PC-3 (cell line): ENCODE results near the gene CALML6. TPM values are rescaled to one million over a fixed set of nuclear protein-coding genes. Genes with fewer than 3 reads are reported as not detected.

Source experiments
- ATAC-seq: fragments of 200-7000 bp; cut with Tn5 transposase; 2 replicates; pipeline ENCODE4 v1.9.1; 2020; ENCODE audit warnings: mild to moderate bottlenecking, moderate library complexity
- BruUV-seq: library from RNA; stranded (reverse); fragments of 400-500 nt; replicated peaks from 2 replicates; lab custom pipeline; 2021; lab: Mats Ljungman, UMichigan
- CTCF ChIA-PET: fragments of 300-600 bp; sonication (Branson Sonifier 250); formaldehyde crosslinking; loops from one replicate; lab custom pipeline; 2022; ENCODE audit warnings: antibody characterized with exemption; lab: Charles Lee
- POLR2A ChIA-PET: fragments of 300-600 bp; sonication (Branson Sonifier 250); formaldehyde crosslinking; loops from one replicate; lab custom pipeline; 2022; ENCODE audit warnings: antibody characterized with exemption; ENCODE audit not compliant: unreplicated experiment; lab: Charles Lee
- DNase-seq: peaks from one replicate; pipeline ENCODE4 v3.0.0-alpha.2; 2015
- H2AFZ ChIP-seq: fragments of 300-600 bp; sonication (generic); 2 replicates; pipeline ENCODE4 v1.6.0; 2016; ENCODE audit warnings: antibody characterized with exemption, low read length
- H3F3A ChIP-seq: fragments of 300-600 bp; sonication (generic); one replicate; pipeline ENCODE4 v1.6.0; 2017; ENCODE audit warnings: antibody characterized with exemption, low read length, control low read depth, mild to moderate bottlenecking; ENCODE audit not compliant: unreplicated experiment
- H3K27ac ChIP-seq: fragments of 300-600 bp; sonication (generic); 2 replicates; pipeline ENCODE4 v1.5.1; 2016; ENCODE audit warnings: mild to moderate bottlenecking, low read length
- H3K27me3 ChIP-seq: fragments of 300-600 bp; sonication (generic); 2 replicates; pipeline ENCODE4 v1.6.1; 2016; ENCODE audit warnings: low read length, mixed read lengths
- H3K36me3 ChIP-seq: fragments of 300-600 bp; sonication (generic); 2 replicates; pipeline ENCODE4 v1.6.1; 2016; ENCODE audit warnings: low read depth, mixed run types, low read length, mixed read lengths
- H3K4me1 ChIP-seq: fragments of 300-600 bp; sonication (generic); 2 replicates; pipeline ENCODE4 v1.5.1; 2016; ENCODE audit warnings: low read length; ENCODE audit not compliant: insufficient read depth
- H3K4me2 ChIP-seq: fragments of 300-600 bp; sonication (generic); 2 replicates; pipeline ENCODE4 v1.6.0; 2016; ENCODE audit warnings: low read length
- H3K4me3 ChIP-seq: fragments of 300-600 bp; sonication (generic); 2 replicates; pipeline ENCODE4 v1.5.1; 2016; ENCODE audit warnings: mild to moderate bottlenecking, low read length, mixed read lengths
- H3K79me2 ChIP-seq: fragments of 300-600 bp; sonication (generic); 2 replicates; pipeline ENCODE4 v1.6.1; 2017; ENCODE audit warnings: low read length, mixed read lengths
- H3K9ac ChIP-seq: fragments of 300-600 bp; sonication (generic); 2 replicates; pipeline ENCODE4 v1.6.0; 2016; ENCODE audit warnings: mild to moderate bottlenecking, low read length
- H3K9me2 ChIP-seq: fragments of 300-600 bp; sonication (generic); replicated peaks from 2 replicates; pipeline ENCODE4 v1.6.1; 2016; ENCODE audit warnings: mixed run types, low read length, mixed read lengths
- H3K9me3 ChIP-seq: fragments of 300-600 bp; sonication (generic); 2 replicates; pipeline ENCODE4 v1.6.1; 2016; ENCODE audit warnings: low read length, mixed read lengths
- H4K20me1 ChIP-seq: fragments of 300-600 bp; sonication (generic); 2 replicates; pipeline ENCODE4 v1.6.1; 2016; ENCODE audit warnings: low read length, mixed read lengths
- CTCF ChIP-seq: fragments of 300-600 bp; sonication (generic); conservative IDR thresholded peaks from 2 replicates; pipeline ENCODE4 v1.5.1; 2017; ENCODE audit warnings: antibody characterized with exemption, low read depth, mild to moderate bottlenecking, low read length
- EZH2 ChIP-seq: fragments of 300-600 bp; sonication (generic); IDR thresholded peaks from one replicate; pipeline ENCODE4 v1.6.1; 2017; ENCODE audit warnings: antibody characterized with exemption, mild to moderate bottlenecking, low read length; ENCODE audit not compliant: unreplicated experiment
- EZH2phosphoT487 ChIP-seq: fragments of 300-600 bp; sonication (generic); IDR thresholded peaks from 2 replicates; pipeline ENCODE4 v1.6.1; 2018; ENCODE audit warnings: mild to moderate bottlenecking, antibody characterized with exemption, low read length, borderline replicate concordance
- intact Hi-C: fragments of 100-400 bp; cut with micrococcal nuclease; formaldehyde crosslinking; loops from 2 replicates; pipeline ENCODE4 v1.9.0; 2023
- total RNA-seq: library from RNA; depleted of rRNA; stranded (reverse); fragments of >200 nt; gene quantifications from 2 replicates; pipeline ENCODE4 v1.2.3, GENCODE V29; 2014

Gene CALML6
- total RNA-seq, 1 experiment from 2014 or later = 1.7 TPM

DNA sequence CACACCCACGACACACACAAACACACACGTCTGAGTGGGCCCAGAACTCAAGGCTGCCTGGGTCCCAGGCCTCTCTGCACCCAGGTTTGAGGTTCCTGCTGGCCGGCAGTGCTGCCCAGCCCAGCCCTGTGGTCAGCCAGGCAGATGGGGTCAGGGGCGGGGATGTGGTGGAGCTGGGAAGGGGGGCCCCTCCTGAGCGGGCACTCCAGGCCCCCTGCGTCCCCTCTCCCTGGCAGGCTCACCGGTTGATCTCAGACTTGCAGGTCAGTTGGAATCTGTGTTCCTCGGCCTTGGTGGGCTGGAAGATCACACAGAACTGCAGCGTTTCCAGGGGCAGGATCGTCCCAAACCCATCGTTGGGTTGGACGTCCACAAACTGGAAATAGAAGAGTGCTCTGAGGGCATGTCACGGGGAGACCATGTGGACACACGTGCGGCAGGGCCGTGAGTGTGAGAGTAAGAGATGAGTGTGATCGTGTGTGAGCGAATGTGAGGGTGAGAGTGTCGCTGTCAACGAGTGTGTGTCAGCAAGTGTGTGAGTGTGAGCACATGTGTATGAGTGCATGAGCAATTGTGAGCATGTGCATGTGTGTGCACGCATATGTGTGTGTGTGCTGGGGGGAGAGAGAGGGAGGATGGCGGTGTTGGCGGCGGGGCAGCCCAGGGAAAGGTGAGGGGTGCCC, 23.7 kb downstream of the CALML6 start:
- ATAC-seq (no peak), DNase-seq (no peak)
- Histone ChIP-seq H3K9me2 (no peaks in the 10 kb centered on the region), H3K27ac (no peak overlapping the region), H3K4me3 (no peak overlapping the region), H3K4me1 (peaks cover 2% of the 10 kb centered on the region; the same call in 1 of the 2 replicates), H2AFZ (no peak overlapping the region), H3K27me3 (no peaks in the 10 kb centered on the region), H3K9me3 (no peaks in the 10 kb centered on the region), H4K20me1 (no peaks in the 10 kb centered on the region), H3K9ac (no peak overlapping the region), H3F3A (no peaks in the 10 kb centered on the region), H3K36me3 (no peaks in the 10 kb centered on the region), H3K4me2 (no peak overlapping the region), H3K79me2 (no peaks in the 10 kb centered on the region)
- intact Hi-C loops = no loop called here
- TF ChIP-seq EZH2phosphoT487 (no peak), CTCF (no peak), EZH2 (no peak)
- ChIA-PET CTCF (no interaction called here), POLR2A (no interaction called here)
- no TSS peak for BruUV-seq

DNA sequence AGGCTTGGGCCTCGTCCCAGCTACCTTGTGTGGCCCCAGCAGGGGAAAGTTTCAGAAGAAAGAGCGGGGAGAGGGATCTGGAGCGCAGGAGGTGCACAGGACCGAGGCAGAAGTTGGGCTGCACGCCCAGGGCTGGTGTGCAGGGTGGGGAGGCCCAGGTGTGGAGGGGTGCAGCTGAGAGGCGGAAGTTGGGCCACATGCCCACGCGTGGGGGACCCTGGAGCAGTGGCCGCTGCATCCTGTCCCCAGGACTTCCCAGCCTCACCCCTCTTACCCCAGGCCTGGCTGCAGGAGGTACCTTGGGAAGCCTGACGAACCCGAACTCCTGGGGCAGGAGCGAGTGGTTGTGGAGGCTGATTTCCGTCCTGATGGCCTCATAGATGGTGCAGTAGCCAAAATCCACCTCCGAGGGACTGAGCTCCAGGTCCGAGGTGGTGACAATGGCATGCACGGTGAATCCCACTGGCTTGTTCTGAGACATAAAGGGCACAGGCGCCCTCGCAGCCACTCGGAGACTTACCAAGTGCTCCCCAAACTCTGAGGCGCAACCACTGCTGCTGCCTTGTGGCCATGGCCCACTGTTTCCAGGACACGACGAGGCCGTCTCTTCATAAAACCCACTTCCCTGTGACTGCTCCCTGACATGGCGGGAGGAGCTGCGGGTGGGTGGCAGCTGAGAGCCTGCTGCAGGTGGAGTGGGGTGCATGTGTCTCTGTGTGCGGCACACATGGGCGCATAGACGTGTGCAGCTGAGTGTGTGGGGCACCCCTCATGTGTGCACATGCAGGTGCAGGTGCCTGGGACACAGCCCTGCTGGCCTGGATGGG, 24.4 kb downstream of the CALML6 start:
- H3K79me2 ChIP-seq = no peaks in the 10 kb centered on the region
- no peaks in the 10 kb centered on the region for H3K9me3 ChIP-seq
- H3K9me2 ChIP-seq = no peaks in the 10 kb centered on the region
- TF ChIP-seq EZH2 (no peak), EZH2phosphoT487 (no peak), CTCF (no peak)
- no TSS peak for BruUV-seq
- intact Hi-C loops = no loop called here
- POLR2A ChIA-PET = no interaction called here
- no peak overlapping the region for H2AFZ ChIP-seq
- CTCF ChIA-PET = no interaction called here
- no peaks in the 10 kb centered on the region for H3K36me3 ChIP-seq
- no peak overlapping the region for H3K4me3 ChIP-seq
- H3K27me3 ChIP-seq = no peaks in the 10 kb centered on the region
- peaks cover 4% of the 10 kb centered on the region; the same call in 1 of the 2 replicates for H3K4me1 ChIP-seq
- no peak overlapping the region for H3K4me2 ChIP-seq
- no peak for ATAC-seq
- H4K20me1 ChIP-seq = no peaks in the 10 kb centered on the region
- no peak overlapping the region for H3K9ac ChIP-seq
- H3F3A ChIP-seq = no peaks in the 10 kb centered on the region
- DNase-seq = no peak
- H3K27ac ChIP-seq = no peak overlapping the region

- H4K20me1 ChIP-seq = no peaks in the 10 kb centered on the region
- no peak for TF ChIP-seq EZH2phosphoT487
- no peak for TF ChIP-seq CTCF
- no peak for TF ChIP-seq EZH2
- ChIA-PET POLR2A (no interaction called here), CTCF (no interaction called here)
- H3K4me3 ChIP-seq = no peak overlapping the region
- ATAC-seq (no peak), DNase-seq (no peak)
- H3K27me3 ChIP-seq = no peaks in the 10 kb centered on the region
- no TSS peak for BruUV-seq
- H3K36me3 ChIP-seq = no peaks in the 10 kb centered on the region
- no peak overlapping the region for H3K4me2 ChIP-seq
- H2AFZ ChIP-seq = no peak overlapping the region
- H3K9me2 ChIP-seq = no peaks in the 10 kb centered on the region
- H3F3A ChIP-seq = no peaks in the 10 kb centered on the region
- no peak overlapping the region for H3K9ac ChIP-seq
- peaks cover 4% of the 10 kb centered on the region; the same call in 1 of the 2 replicates for H3K4me1 ChIP-seq
- intact Hi-C loops = no loop called here
- no peak overlapping the region for H3K27ac ChIP-seq
- no peaks in the 10 kb centered on the region for H3K79me2 ChIP-seq
- no peaks in the 10 kb centered on the region for H3K9me3 ChIP-seq
Observed at GRCh38 chr1:1940123-1940425, 25.0 kb downstream of the CALML6 start.
